SH-SY5Y (cell line): Measurements from ENCODE around the gene PAXX.

ENCODE experiments used
- GATA2 ChIP-seq: IDR thresholded peaks from 2 replicates; pipeline ENCODE4 v1.6.1; 2011; ENCODE audit warnings: mild to moderate bottlenecking, low read depth, low read length
- GATA3 ChIP-seq: IDR thresholded peaks from 2 replicates; pipeline ENCODE4 v1.6.1; 2011; ENCODE audit warnings: low read depth, mild to moderate bottlenecking, low read length, moderate library complexity

- no peak for TF ChIP-seq GATA2
- TF ChIP-seq GATA3 = no peak
These were observed 28.9 kb upstream of the PAXX start for GRCh38 chr9:136963341-136963740.
